Caco-2 (cell line): ENCODE data around the gene NRSN2. TPM values are rescaled to one million over a fixed set of nuclear protein-coding genes. Genes with fewer than 3 reads are reported as not detected.

Source experiments
- Bru-seq: library from RNA; stranded (reverse); fragments of 400-500 nt; gene quantifications from one replicate; lab custom pipeline; 2021; lab: Mats Ljungman, UMichigan
- BruChase-seq, 2 experiments: library from RNA; stranded (reverse); fragments of 400-500 nt; gene quantifications; one replicate each; lab custom pipeline; 2021; lab: Mats Ljungman, UMichigan
- BruUV-seq: library from RNA; stranded (reverse); fragments of 400-500 nt; replicated peaks from 2 replicates; lab custom pipeline; 2021; lab: Mats Ljungman, UMichigan
- CTCF ChIA-PET: fragments of 300-600 bp; sonication (Branson Sonifier 250); formaldehyde crosslinking; loops from one replicate; lab custom pipeline; 2022; ENCODE audit warnings: antibody characterized with exemption; lab: Charles Lee
- POLR2A ChIA-PET: fragments of 300-600 bp; sonication (Branson Sonifier 250); formaldehyde crosslinking; loops from one replicate; lab custom pipeline; 2022; ENCODE audit warnings: antibody characterized with exemption; lab: Charles Lee
- DNase-seq, 2 experiments: peaks; one replicate each; pipeline versions ENCODE4 v3.0.0 to v3.0.0-alpha.2; 2020 to 2022
- H3K27me3 ChIP-seq: replicated peaks from 2 replicates; pipeline ENCODE4 v1.6.0; 2011; ENCODE audit warnings: low read length; ENCODE audit not compliant: control insufficient read depth, insufficient read depth
- H3K36me3 ChIP-seq: 2 replicates; pipeline ENCODE4 v1.5.1; 2011; ENCODE audit warnings: low read length; ENCODE audit not compliant: control insufficient read depth, insufficient read depth
- H3K4me1 ChIP-seq: fragments of 250-450 bp; sonication (Bioruptor Pico); 2 replicates; pipeline ENCODE4 v1.5.1; 2020; ENCODE audit warnings: mild to moderate bottlenecking
- H3K4me3 ChIP-seq: 2 replicates; pipeline ENCODE4 v1.5.1; 2011; ENCODE audit warnings: low read depth, mild to moderate bottlenecking, control low read depth, low read length
- H3K9me3 ChIP-seq: fragments of 250-450 bp; sonication (Bioruptor Pico); 2 replicates; pipeline ENCODE4 v1.5.1; 2020; ENCODE audit warnings: mild to moderate bottlenecking, moderate library complexity
- H3K27ac Mint-ChIP-seq: one replicate; pipeline ENCODE4 v1.8.0; 2022; ENCODE audit warnings: mixed read lengths; ENCODE audit not compliant: unreplicated experiment
- H3K27me3 Mint-ChIP-seq: one replicate; pipeline ENCODE4 v1.8.0; 2022; ENCODE audit warnings: mixed read lengths; ENCODE audit not compliant: insufficient read depth, unreplicated experiment
- H3K36me3 Mint-ChIP-seq: one replicate; pipeline ENCODE4 v1.8.0; 2022; ENCODE audit warnings: mild to moderate bottlenecking, mixed read lengths; ENCODE audit not compliant: insufficient read depth, unreplicated experiment
- H3K4me1 Mint-ChIP-seq: one replicate; pipeline ENCODE4 v1.8.0; 2022; ENCODE audit warnings: low read depth, mixed read lengths; ENCODE audit not compliant: unreplicated experiment
- H3K4me3 Mint-ChIP-seq: one replicate; pipeline ENCODE4 v1.8.0; 2022; ENCODE audit warnings: mild to moderate bottlenecking, moderate library complexity, mixed read lengths; ENCODE audit not compliant: unreplicated experiment
- H3K9me3 Mint-ChIP-seq: one replicate; pipeline ENCODE4 v1.8.0; 2022; ENCODE audit warnings: mixed read lengths; ENCODE audit not compliant: unreplicated experiment
- CTCF ChIP-seq, 2 experiments: fragments of 200-600 bp in 1 of 2; IDR thresholded peaks; 1 replicate in 1 of 2; 2 replicates in 1 of 2; pipeline versions ENCODE4 v1.5.1 to v1.8.0; 2011 to 2022; ENCODE audit warnings: antibody characterized with exemption in 1 of 2, control low read depth in 1 of 2, inconsistent platforms in 1 of 2, low read depth in 1 of 2, low read length in 1 of 2, mild to moderate bottlenecking in 1 of 2, moderate library complexity in 1 of 2; ENCODE audit not compliant: insufficient read depth in 1 of 2, severe bottlenecking in 1 of 2, unreplicated experiment in 1 of 2
- intact Hi-C: fragments of 100-400 bp; cut with micrococcal nuclease; formaldehyde crosslinking; loops from one replicate; pipeline ENCODE4 v1.10.0; 2022; ENCODE audit not compliant: unreplicated experiment
- long read RNA-seq: library from polyadenylated mRNA; stranded (forward); transcript quantifications from one replicate; pipeline ENCODE4 v2.0.0, GENCODE V29; 2022
- total RNA-seq: library from RNA; stranded (reverse); gene quantifications from 2 replicates; pipeline ENCODE4 v1.2.3, GENCODE V29; 2022

Gene NRSN2
- total RNA-seq, result 24.6 and 27.5 TPM in 2 replicates
- percentile 55 among the genes with signal in this experiment for Bru-seq, nascent RNA
- BruChase-seq, experiment 1, labeled RNA remaining after a 2-hour chase, result percentile 60 among the genes with signal in this experiment
- BruChase-seq, experiment 2, labeled RNA remaining after a 6-hour chase, result percentile 72 among the genes with signal in this experiment
- long read RNA-seq, transcript NRSN2-202 (4 exons, 2,088 nt), result major isoform, 63 of 81 reads
- long read RNA-seq, partial matches to known transcripts, result 8 of 81 reads
- long read RNA-seq, other reads (novel, unspliced or antisense), result 6 of 81 reads

GRCh38 chr20:346640-347316 lies at the start of gene NRSN2:
NRSN2 (plus strand) TSS chr20:347111; CDS start chr20:349644, 2,533 bp downstream.
- H3K27me3 Mint-ChIP-seq, result no peaks in the 10 kb centered on the region
- POLR2A ChIA-PET, result interaction anchor here (0.5 to 2.1 kb wide), 14 partner anchors 9 to 353 kb away, joined by 3 to 20 read pairs (median 6); partner anchors contain the start of genes CSNK2A1, SOX12, TBC1D20 and TRIB3
- intact Hi-C loops, result loop anchor here (1.0 kb wide), 2 partner anchors 19 to 197 kb away; partner anchors contain the start of gene CSNK2A1

GRCh38 chr20:297925-298775 lies 48.8 kb upstream of the NRSN2 start:
- Histone ChIP-seq H3K4me3 (peak overlapping the region; percentile 64), H3K27me3 (no peaks in the 10 kb centered on the region), H3K36me3 (peaks cover 4% of the 10 kb centered on the region), H3K9me3 (no peaks in the 10 kb centered on the region), H3K4me1 (peaks cover 19% of the 10 kb centered on the region; the same call in 1 of the 2 replicates)
- Mint-ChIP-seq H3K4me1 (peaks cover 13% of the 10 kb centered on the region), H3K9me3 (no peaks in the 10 kb centered on the region), H3K36me3 (peaks cover 32% of the 10 kb centered on the region), H3K27me3 (no peaks in the 10 kb centered on the region), H3K27ac (peak overlapping the region; percentile 99), H3K4me3 (peak overlapping the region; percentile 95)
- TF ChIP-seq CTCF (IDR thresholded peaks at IDR 0.05; ENCODE audit: insufficient read depth in 1 of 2, low read depth in 1 of 2, low read length in 1 of 2, severe bottlenecking in 1 of 2, unreplicated experiment in 1 of 2), result no peak
- peak; percentile 63 to 71 for DNase-seq
- CTCF ChIA-PET, result interaction anchor here (0.7 to 1.2 kb wide), 3 partner anchors 13 to 33 kb away, joined by 3 to 6 read pairs (median 6); no protein-coding TSS in a partner anchor
- no TSS peak for BruUV-seq
- POLR2A ChIA-PET, result interaction anchor here (0.5 to 2.9 kb wide), 3 partner anchors 26 to 42 kb away, joined by 4 to 12 read pairs (median 5); partner anchors contain the start of gene SOX12
- intact Hi-C loops, result loop anchor here (1.0 kb wide), 1 partner anchor 27 kb away; the partner anchor contains the start of gene SOX12

More at GRCh38 chr20:346640-347316, at the start of gene NRSN2:
- CTCF ChIA-PET, result interaction anchor here (1.0 to 2.9 kb wide), 4 partner anchors 16 to 85 kb away, joined by 4 to 24 read pairs (median 11); partner anchors contain the start of gene TRIB3
- H3K4me1 ChIP-seq, result peaks cover 16% of the 10 kb centered on the region
- peaks cover 1% of the 10 kb centered on the region; the same call in 1 of the 2 replicates for H3K36me3 ChIP-seq
- no peaks in the 10 kb centered on the region for H3K9me3 ChIP-seq
- Mint-ChIP-seq H3K36me3 (peaks cover 24% of the 10 kb centered on the region), H3K4me1 (peaks cover 19% of the 10 kb centered on the region), H3K9me3 (no peaks in the 10 kb centered on the region), H3K4me3 (peak within 1 kb of the TSS; percentile 98), H3K27ac (peak within 1 kb of the TSS; percentile 97)
- BruUV-seq, result no TSS peak
- no peaks in the 10 kb centered on the region for H3K27me3 ChIP-seq
- H3K4me3 ChIP-seq, result peak within 1 kb of the TSS; percentile 96
- no peak for TF ChIP-seq CTCF (IDR thresholded peaks at IDR 0.05; ENCODE audit: insufficient read depth in 1 of 2, low read depth in 1 of 2, low read length in 1 of 2, severe bottlenecking in 1 of 2, unreplicated experiment in 1 of 2)
- peak; percentile 69 to 83 for DNase-seq
